Lower leg skin (tissue), 3 donors: ENCODE results near the gene SOX13.

ENCODE experiments used
- CTCF ChIP-seq, 3 donors: fragments of 450-650 bp; IDR thresholded peaks; one replicate each; pipeline ENCODE4 v1.5.1; 2016; ENCODE audit warnings: antibody characterized with exemption in 3 of 3, mild to moderate bottlenecking in 3 of 3, moderate library complexity in 2 of 3
- POLR2A ChIP-seq, 2 donors: fragments of 450-650 bp; IDR thresholded peaks; one replicate each; pipeline ENCODE4 v1.6.1; 2016 to 2017; ENCODE audit warnings: antibody characterized with exemption in 2 of 2, mild to moderate bottlenecking in 1 of 2, moderate library complexity in 1 of 2

GRCh38 chr1:204128464-204128963, 55.6 kb downstream of the SOX13 start:
- no peak for TF ChIP-seq CTCF (IDR thresholded peaks at IDR 0.05)
- no peak for TF ChIP-seq POLR2A (IDR thresholded peaks at IDR 0.05)
